NOMO-1 (cell line): ENCODE data around the gene CT45A6.
"Not testable (repeated sequence)": the region's sequence is repeated elsewhere in the genome, so short reads cannot be mapped to it uniquely, and the experiment has no call there.

Experiments used
- DNase-seq, 2 experiments: peaks; one replicate each; lab custom pipeline; 2025; ENCODE audit not compliant: unreplicated experiment in 2 of 2; lab: John Stamatoyannopoulos, UW

Gene CT45A6, protein sequence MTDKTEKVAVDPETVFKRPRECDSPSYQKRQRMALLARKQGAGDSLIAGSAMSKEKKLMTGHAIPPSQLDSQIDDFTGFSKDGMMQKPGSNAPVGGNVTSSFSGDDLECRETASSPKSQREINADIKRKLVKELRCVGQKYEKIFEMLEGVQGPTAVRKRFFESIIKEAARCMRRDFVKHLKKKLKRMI

GRCh38 chrX:135802687-135803086 lies at the start of gene CT45A6:
TSS of gene CT45A6 (minus strand) at chrX:135802787. CDS start at chrX:135798993, 3,794 bp downstream.
- DNase-seq, result not testable (repeated sequence)

DNA sequence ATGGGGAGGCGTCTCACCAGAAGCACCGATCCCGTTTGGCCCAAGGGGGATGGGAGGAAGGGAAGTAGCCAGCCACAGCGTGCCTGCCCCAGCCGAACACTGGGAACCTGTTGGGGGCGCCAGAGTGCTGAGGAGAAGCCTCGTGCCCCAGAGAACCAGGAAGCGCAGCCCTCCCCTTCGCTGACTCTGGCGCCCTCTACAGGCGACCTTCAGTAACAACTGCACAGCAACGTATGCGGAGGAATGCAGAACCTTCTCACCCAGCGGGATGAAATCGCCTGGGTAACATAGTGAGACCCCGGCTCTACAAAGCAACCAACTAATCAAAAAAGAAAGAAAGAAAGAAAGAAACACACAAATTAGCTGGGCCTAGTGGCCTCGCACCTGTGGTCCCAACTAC lies 34.6 kb upstream of the CT45A6 start, which contains the start of gene CT45A7:
Gene CT45A7 (minus strand): TSS at position 101 of the 400 bp plus-strand sequence. CDS start 3,747 bp downstream, outside the sequence.
- DNase-seq, result not testable (repeated sequence)

- not testable (repeated sequence) for DNase-seq
Observed at GRCh38 chrX:135819912-135820311, 17.3 kb upstream of the CT45A6 start, which contains the start of gene CT45A2. TSS of gene CT45A2 (minus strand) at chrX:135820012. CDS start at chrX:135816265, 3,747 bp downstream.

GRCh38 chrX:135785403-135785802 lies 17.2 kb downstream of the CT45A6 start, which contains the start of gene CT45A5:
TSS of gene CT45A5 (minus strand) at chrX:135785503. CDS start at chrX:135781729, 3,774 bp downstream.
- not testable (repeated sequence) for DNase-seq

GRCh38 chrX:135768091-135768490 lies 34.5 kb downstream of the CT45A6 start, which contains the start of gene CT45A3:
TSS of gene CT45A3 (minus strand) at chrX:135768191. CDS start at chrX:135764444, 3,747 bp downstream.
- DNase-seq, result not testable (repeated sequence)

- not testable (repeated sequence) for DNase-seq
Observed at GRCh38 chrX:135744739-135745138, 57.8 kb downstream of the CT45A6 start.
